HepG2 (cell line): ENCODE results near the gene RPEL1. TPM values are rescaled to one million over a fixed set of nuclear protein-coding genes. Genes with fewer than 3 reads are reported as not detected.

Source experiments
- ATM ChIP-seq: fragments of 450-650 bp; IDR thresholded peaks from 2 replicates; pipeline ENCODE4 v1.7.1; 2017; ENCODE audit warnings: mild to moderate bottlenecking, borderline replicate concordance
- CBX5 ChIP-seq: sonication (generic); formaldehyde crosslinking; IDR thresholded peaks from 2 replicates; pipeline ENCODE4 v1.4.0; 2020; ENCODE audit warnings: missing genetic modification reagents, borderline replicate concordance
- CEBPB ChIP-seq: IDR thresholded peaks from 2 replicates; pipeline ENCODE4 v1.6.1; 2011; ENCODE audit warnings: low read depth, low read length, improper control_type of control experiment, borderline replicate concordance
- ETV5 ChIP-seq: IDR thresholded peaks from 2 replicates; pipeline ENCODE4 v1.6.1; 2018; ENCODE audit warnings: missing biosample characterization, missing genetic modification reagents, inconsistent platforms, borderline replicate concordance
- HES4 ChIP-seq: sonication (generic); formaldehyde crosslinking; IDR thresholded peaks from 2 replicates; pipeline ENCODE4 v1.9.0; 2021; ENCODE audit warnings: mild to moderate bottlenecking, missing genetic modification reagents, borderline replicate concordance
- HNF4A ChIP-seq: sonication (generic); formaldehyde crosslinking; IDR thresholded peaks from 2 replicates; pipeline ENCODE4 v1.4.0; 2020; ENCODE audit warnings: missing genetic modification reagents
- HNF4G ChIP-seq, 2 experiments: sonication (generic) in 1 of 2; formaldehyde crosslinking in 1 of 2; IDR thresholded peaks; 2 replicates each; pipeline versions ENCODE4 v1.4.0 to v1.6.1; 2011 to 2020; ENCODE audit warnings: borderline replicate concordance in 2 of 2, low read depth in 2 of 2, mild to moderate bottlenecking in 2 of 2, low read length in 1 of 2, missing genetic modification reagents in 1 of 2, moderate library complexity in 1 of 2
- HNRNPUL1 ChIP-seq: fragments of 200-400 bp; formaldehyde crosslinking; IDR thresholded peaks from 2 replicates; pipeline ENCODE4 v1.6.1; 2017; ENCODE audit warnings: low read depth, mild to moderate bottlenecking, low read length, moderate library complexity
- IRF2 ChIP-seq: IDR thresholded peaks from 2 replicates; pipeline ENCODE4 v1.6.1; 2018; ENCODE audit warnings: missing genetic modification reagents, missing compliant biosample characterization
- JUN ChIP-seq: sonication (generic); formaldehyde crosslinking; IDR thresholded peaks from 2 replicates; pipeline ENCODE4 v1.4.0; 2020; ENCODE audit warnings: mild to moderate bottlenecking, missing genetic modification reagents
- JUNB ChIP-seq: sonication (generic); formaldehyde crosslinking; IDR thresholded peaks from 2 replicates; pipeline ENCODE4 v1.8.0; 2022; ENCODE audit warnings: missing genetic modification reagents, mild to moderate bottlenecking, borderline replicate concordance
- NR2F1 ChIP-seq, 2 experiments: fragments of 450-650 bp in 1 of 2; formaldehyde crosslinking in 1 of 2; IDR thresholded peaks; 2 replicates each; pipeline versions ENCODE4 v1.5.0 to v1.6.1; 2016 to 2020; ENCODE audit warnings: mild to moderate bottlenecking in 1 of 2, missing compliant biosample characterization in 1 of 2, missing genetic modification reagents in 1 of 2, moderate library complexity in 1 of 2
- PLRG1 ChIP-seq: fragments of 450-650 bp; conservative IDR thresholded peaks from 2 replicates; pipeline ENCODE4 v1.6.1; 2016
- PPARG ChIP-seq: conservative IDR thresholded peaks from 2 replicates; pipeline ENCODE4 v1.6.1; 2016; ENCODE audit warnings: missing biosample characterization, missing genetic modification reagents
- RFX5 ChIP-seq: IDR thresholded peaks from 2 replicates; pipeline ENCODE4 v1.6.1; 2011; ENCODE audit warnings: low read depth, low read length, improper control_type of control experiment
- SKI ChIP-seq: fragments of 450-650 bp; IDR thresholded peaks from one replicate; pipeline ENCODE4 v1.6.1; 2018; ENCODE audit warnings: mild to moderate bottlenecking; ENCODE audit not compliant: partially characterized antibody
- SNAPC2 ChIP-seq: sonication (generic); formaldehyde crosslinking; IDR thresholded peaks from 2 replicates; pipeline ENCODE4 v1.8.1; 2022; ENCODE audit warnings: mild to moderate bottlenecking, missing genetic modification reagents
- ZNF577 ChIP-seq: sonication (generic); formaldehyde crosslinking; IDR thresholded peaks from 2 replicates; pipeline ENCODE4 v1.4.0; 2020; ENCODE audit warnings: mild to moderate bottlenecking, low read depth, missing genetic modification reagents, borderline replicate concordance
- ZNF672 ChIP-seq: sonication (generic); formaldehyde crosslinking; IDR thresholded peaks from 2 replicates; pipeline ENCODE4 v1.8.1; 2022; ENCODE audit warnings: missing genetic modification reagents
- ZNF776 ChIP-seq: sonication (generic); formaldehyde crosslinking; IDR thresholded peaks from 2 replicates; pipeline ENCODE4 v1.4.0; 2020; ENCODE audit warnings: mild to moderate bottlenecking, missing genetic modification reagents
- polyA plus RNA-seq, 8 experiments: library from polyadenylated mRNA; depleted of rRNA in 3 of 8; stranded (reverse) in 7 of 8; unstranded in 1 of 8; fragments of >200 nt; fragmentation: Illumina TruSeq in 4 of 8; extraction: Trizol in 4 of 8; gene quantifications; 2 replicates each; pipeline versions ENCODE4 v1.2.1 to v1.2.3, GENCODE V29; 2011 to 2016; ENCODE audit warnings: low read depth in 4 of 8, missing spikeins in 1 of 8, mixed read lengths in 1 of 8; ENCODE audit not compliant: insufficient read depth in 1 of 8
- total RNA-seq, 5 experiments: library from RNA; depleted of rRNA; stranded (reverse); fragments of >200 nt; fragmentation: Illumina TruSeq; extraction: Trizol; gene quantifications; 2 replicates each; pipeline ENCODE4 v1.2.3, GENCODE V29; 2016; ENCODE audit warnings: low read depth in 1 of 5
- TF ChIP-seq, protein P1 (sequence below): sonication (generic); formaldehyde crosslinking; IDR thresholded peaks from 2 replicates; pipeline ENCODE4 v1.4.0; 2020; ENCODE audit warnings: missing genetic modification reagents
- TF ChIP-seq, protein P2 (sequence below): sonication (generic); formaldehyde crosslinking; IDR thresholded peaks from 2 replicates; pipeline ENCODE4 v1.8.1; 2022; ENCODE audit warnings: low read depth, mild to moderate bottlenecking, missing genetic modification reagents
- TF ChIP-seq, protein P3 (sequence below): sonication (generic); formaldehyde crosslinking; IDR thresholded peaks from 2 replicates; pipeline ENCODE4 v1.5.0; 2020; ENCODE audit warnings: mild to moderate bottlenecking, missing genetic modification reagents

The RPEL1 gene
- total and polyA plus RNA-seq, 2 of the 13 experiments (the other 11 are each of a cell fraction or from before 2014, with no cell fraction given), result 0.04 to 0.07 TPM

GRCh38 chr10:103231047-103231551, 14.6 kb upstream of the RPEL1 start (continued):
- TF ChIP-seq, protein P1, sequence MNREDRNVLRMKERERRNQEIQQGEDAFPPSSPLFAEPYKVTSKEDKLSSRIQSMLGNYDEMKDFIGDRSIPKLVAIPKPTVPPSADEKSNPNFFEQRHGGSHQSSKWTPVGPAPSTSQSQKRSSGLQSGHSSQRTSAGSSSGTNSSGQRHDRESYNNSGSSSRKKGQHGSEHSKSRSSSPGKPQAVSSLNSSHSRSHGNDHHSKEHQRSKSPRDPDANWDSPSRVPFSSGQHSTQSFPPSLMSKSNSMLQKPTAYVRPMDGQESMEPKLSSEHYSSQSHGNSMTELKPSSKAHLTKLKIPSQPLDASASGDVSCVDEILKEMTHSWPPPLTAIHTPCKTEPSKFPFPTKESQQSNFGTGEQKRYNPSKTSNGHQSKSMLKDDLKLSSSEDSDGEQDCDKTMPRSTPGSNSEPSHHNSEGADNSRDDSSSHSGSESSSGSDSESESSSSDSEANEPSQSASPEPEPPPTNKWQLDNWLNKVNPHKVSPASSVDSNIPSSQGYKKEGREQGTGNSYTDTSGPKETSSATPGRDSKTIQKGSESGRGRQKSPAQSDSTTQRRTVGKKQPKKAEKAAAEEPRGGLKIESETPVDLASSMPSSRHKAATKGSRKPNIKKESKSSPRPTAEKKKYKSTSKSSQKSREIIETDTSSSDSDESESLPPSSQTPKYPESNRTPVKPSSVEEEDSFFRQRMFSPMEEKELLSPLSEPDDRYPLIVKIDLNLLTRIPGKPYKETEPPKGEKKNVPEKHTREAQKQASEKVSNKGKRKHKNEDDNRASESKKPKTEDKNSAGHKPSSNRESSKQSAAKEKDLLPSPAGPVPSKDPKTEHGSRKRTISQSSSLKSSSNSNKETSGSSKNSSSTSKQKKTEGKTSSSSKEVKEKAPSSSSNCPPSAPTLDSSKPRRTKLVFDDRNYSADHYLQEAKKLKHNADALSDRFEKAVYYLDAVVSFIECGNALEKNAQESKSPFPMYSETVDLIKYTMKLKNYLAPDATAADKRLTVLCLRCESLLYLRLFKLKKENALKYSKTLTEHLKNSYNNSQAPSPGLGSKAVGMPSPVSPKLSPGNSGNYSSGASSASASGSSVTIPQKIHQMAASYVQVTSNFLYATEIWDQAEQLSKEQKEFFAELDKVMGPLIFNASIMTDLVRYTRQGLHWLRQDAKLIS (CRISPR knock-in tag), result no peak
- TF ChIP-seq, protein P2, sequence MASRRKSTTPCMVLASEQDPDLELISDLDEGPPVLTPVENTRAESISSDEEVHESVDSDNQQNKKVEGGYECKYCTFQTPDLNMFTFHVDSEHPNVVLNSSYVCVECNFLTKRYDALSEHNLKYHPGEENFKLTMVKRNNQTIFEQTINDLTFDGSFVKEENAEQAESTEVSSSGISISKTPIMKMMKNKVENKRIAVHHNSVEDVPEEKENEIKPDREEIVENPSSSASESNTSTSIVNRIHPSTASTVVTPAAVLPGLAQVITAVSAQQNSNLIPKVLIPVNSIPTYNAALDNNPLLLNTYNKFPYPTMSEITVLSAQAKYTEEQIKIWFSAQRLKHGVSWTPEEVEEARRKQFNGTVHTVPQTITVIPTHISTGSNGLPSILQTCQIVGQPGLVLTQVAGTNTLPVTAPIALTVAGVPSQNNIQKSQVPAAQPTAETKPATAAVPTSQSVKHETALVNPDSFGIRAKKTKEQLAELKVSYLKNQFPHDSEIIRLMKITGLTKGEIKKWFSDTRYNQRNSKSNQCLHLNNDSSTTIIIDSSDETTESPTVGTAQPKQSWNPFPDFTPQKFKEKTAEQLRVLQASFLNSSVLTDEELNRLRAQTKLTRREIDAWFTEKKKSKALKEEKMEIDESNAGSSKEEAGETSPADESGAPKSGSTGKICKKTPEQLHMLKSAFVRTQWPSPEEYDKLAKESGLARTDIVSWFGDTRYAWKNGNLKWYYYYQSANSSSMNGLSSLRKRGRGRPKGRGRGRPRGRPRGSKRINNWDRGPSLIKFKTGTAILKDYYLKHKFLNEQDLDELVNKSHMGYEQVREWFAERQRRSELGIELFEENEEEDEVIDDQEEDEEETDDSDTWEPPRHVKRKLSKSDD (CRISPR knock-in tag), result 0 out of 2 replicates have a peak, but pooled peaks have one; percentile 36
- no peak for TF ChIP-seq SNAPC2 (CRISPR knock-in tag)
- TF ChIP-seq HNF4A (CRISPR knock-in tag), result peak; percentile 50
- peak; percentile 40; the same call in 1 of the 2 replicates for TF ChIP-seq JUN (CRISPR knock-in tag)
- TF ChIP-seq ZNF776, result no peak
- TF ChIP-seq NR2F1 (CRISPR knock-in tag; IDR thresholded peaks at IDR 0.05), result 0 out of 4 replicates have a peak, but pooled peaks of 1 of the 2 experiments have one; percentile 30
- TF ChIP-seq IRF2 (CRISPR knock-in tag), result peak; percentile 73; the same call in 1 of the 2 replicates
- no peak for TF ChIP-seq ZNF672 (CRISPR knock-in tag)
- no peak for TF ChIP-seq RFX5
- TF ChIP-seq CBX5 (CRISPR knock-in tag), result no peak
- no peak for TF ChIP-seq PLRG1
- TF ChIP-seq, protein P3, sequence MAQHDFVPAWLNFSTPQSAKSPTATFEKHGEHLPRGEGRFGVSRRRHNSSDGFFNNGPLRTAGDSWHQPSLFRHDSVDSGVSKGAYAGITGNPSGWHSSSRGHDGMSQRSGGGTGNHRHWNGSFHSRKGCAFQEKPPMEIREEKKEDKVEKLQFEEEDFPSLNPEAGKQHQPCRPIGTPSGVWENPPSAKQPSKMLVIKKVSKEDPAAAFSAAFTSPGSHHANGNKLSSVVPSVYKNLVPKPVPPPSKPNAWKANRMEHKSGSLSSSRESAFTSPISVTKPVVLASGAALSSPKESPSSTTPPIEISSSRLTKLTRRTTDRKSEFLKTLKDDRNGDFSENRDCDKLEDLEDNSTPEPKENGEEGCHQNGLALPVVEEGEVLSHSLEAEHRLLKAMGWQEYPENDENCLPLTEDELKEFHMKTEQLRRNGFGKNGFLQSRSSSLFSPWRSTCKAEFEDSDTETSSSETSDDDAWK (CRISPR knock-in tag), result no peak
- no peak for TF ChIP-seq ZNF577 (CRISPR knock-in tag)
- no peak for TF ChIP-seq SKI
- no peak for TF ChIP-seq ATM
- TF ChIP-seq CEBPB, result peak; percentile 67; the same call in 1 of the 2 replicates
- TF ChIP-seq HNF4G (IDR thresholded peaks at IDR 0.05; ENCODE audit: borderline replicate concordance, low read depth, low read length), result peak; percentile 48; the same call in 1 of the 2 replicates
- no peak for TF ChIP-seq HNF4G (CRISPR knock-in tag; IDR thresholded peaks at IDR 0.05; ENCODE audit: borderline replicate concordance, low read depth)
- 0 out of 2 replicates have a peak, but pooled peaks have one; percentile 62 for TF ChIP-seq PPARG (CRISPR knock-in tag)
- TF ChIP-seq HES4, result no peak
- no peak for TF ChIP-seq JUNB (CRISPR knock-in tag)
- peak; percentile 73; the same call in 1 of the 2 replicates for TF ChIP-seq ETV5 (CRISPR knock-in tag)
- no peak for TF ChIP-seq HNRNPUL1
